Measurements from ENCODE around the gene OSCP1.
A peak's percentile ranks its signal among the peaks of the same experiment; 100 is the strongest.
"Not testable (repeated sequence)": the region's sequence is repeated elsewhere in the genome, so short reads cannot be mapped to it uniquely, and the experiment has no call there.

The OSCP1 gene

GRCh38 chr1:36477615-36478014, 27.4 kb upstream of the OSCP1 start:
- DNase-seq; H3K27ac ChIP-seq (ENCODE audit: low read length, poor library complexity, severe bottlenecking); H4K8ac ChIP-seq (ENCODE audit: low read length); H2BK12ac ChIP-seq (ENCODE audit: low read length in 2 of 2); H3K79me1 ChIP-seq (replicated peaks; ENCODE audit: low read length, poor library complexity, severe bottlenecking); H3K23ac ChIP-seq (ENCODE audit: low read length in 2 of 2); H3K4me2 ChIP-seq (ENCODE audit: low read length, poor library complexity, severe bottlenecking); H3K9ac ChIP-seq (ENCODE audit: low read length); H2BK5ac ChIP-seq (ENCODE audit: low read depth, low read length, poor library complexity, severe bottlenecking); H3K9me3 ChIP-seq (ENCODE audit: control insufficient read depth, low read length); H2BK120ac ChIP-seq (ENCODE audit: low read depth, low read length); H3K4ac ChIP-seq (ENCODE audit: low read depth in 1 of 2, low read length in 2 of 2); H3K18ac ChIP-seq (ENCODE audit: low read depth in 1 of 2, low read length in 2 of 2); H3K4me1 ChIP-seq (ENCODE audit: control insufficient read depth, insufficient read depth, low read depth, low read length); H2AK5ac ChIP-seq (ENCODE audit: low read length, severe bottlenecking); H3K14ac ChIP-seq (ENCODE audit: low read length in 2 of 2); H2AFZ ChIP-seq (ENCODE audit: low read depth, low read length); H3K36me3 ChIP-seq (ENCODE audit: control insufficient read depth in 1 of 2, insufficient read depth in 2 of 2, low read depth in 1 of 2, low read length in 2 of 2); H3K4me3 ChIP-seq (ENCODE audit: insufficient read depth in 1 of 2, low read depth in 1 of 2, low read length in 2 of 2); H4K91ac ChIP-seq (ENCODE audit: low read length); H2BK15ac ChIP-seq (ENCODE audit: low read depth, poor library complexity, severe bottlenecking): not testable (repeated sequence)
- 85% methylated on average over 13 of the region's 13 CpGs for WGBS
- H3K27me3 ChIP-seq (ENCODE audit: control insufficient read depth in 1 of 2, insufficient read depth in 1 of 2, low read length in 2 of 2) = peaks cover 33 to 63% of the 10 kb centered on the region in 2 experiments

- no peak overlapping the region for H4K8ac ChIP-seq (ENCODE audit: low read length)
- no peak overlapping the region for H2AFZ ChIP-seq (ENCODE audit: low read depth, low read length)
- no peak overlapping the region for H3K4me3 ChIP-seq (ENCODE audit: insufficient read depth in 1 of 2, low read depth in 1 of 2, low read length in 2 of 2)
- H3K27ac ChIP-seq (ENCODE audit: low read length, poor library complexity, severe bottlenecking) = no peak overlapping the region
- no peaks in the 10 kb centered on the region for H3K36me3 ChIP-seq (ENCODE audit: control insufficient read depth in 1 of 2, insufficient read depth in 2 of 2, low read depth in 1 of 2, low read length in 2 of 2)
- H3K23ac ChIP-seq (ENCODE audit: low read length in 2 of 2) = no peak overlapping the region
- H3K4me1 ChIP-seq (ENCODE audit: control insufficient read depth, insufficient read depth, low read depth, low read length) = peaks cover 2% of the 10 kb centered on the region
- no peak overlapping the region for H3K4me2 ChIP-seq (ENCODE audit: low read length, poor library complexity, severe bottlenecking)
- no peak overlapping the region for H2BK5ac ChIP-seq (ENCODE audit: low read depth, low read length, poor library complexity, severe bottlenecking)
- no peak overlapping the region for H3K14ac ChIP-seq (ENCODE audit: low read length in 2 of 2)
- no peak overlapping the region for H2BK120ac ChIP-seq (ENCODE audit: low read depth, low read length)
- no peak overlapping the region for H3K4ac ChIP-seq (ENCODE audit: low read depth in 1 of 2, low read length in 2 of 2)
- no peaks in the 10 kb centered on the region for H3K79me1 ChIP-seq (replicated peaks; ENCODE audit: low read length, poor library complexity, severe bottlenecking)
- DNase-seq = no peak
- no peak overlapping the region for H2BK12ac ChIP-seq (ENCODE audit: low read length in 2 of 2)
- H3K9ac ChIP-seq (ENCODE audit: low read length) = no peak overlapping the region
- H3K18ac ChIP-seq (ENCODE audit: low read depth in 1 of 2, low read length in 2 of 2) = no peak overlapping the region
- WGBS = 87% methylated on average over 5 of the region's 5 CpGs
- no peak overlapping the region for H2BK15ac ChIP-seq (ENCODE audit: low read depth, poor library complexity, severe bottlenecking)
- H2AK5ac ChIP-seq (ENCODE audit: low read length, severe bottlenecking) = no peak overlapping the region
- no peak overlapping the region for H4K91ac ChIP-seq (ENCODE audit: low read length)
- H3K9me3 ChIP-seq (ENCODE audit: control insufficient read depth, low read length) = no peaks in the 10 kb centered on the region
- peaks cover 28 to 59% of the 10 kb centered on the region in 2 experiments for H3K27me3 ChIP-seq (ENCODE audit: control insufficient read depth in 1 of 2, insufficient read depth in 1 of 2, low read length in 2 of 2)
Measured at GRCh38 chr1:36476945-36477344, 26.7 kb upstream of the OSCP1 start.

GRCh38 chr1:36475910-36476604, 25.8 kb upstream of the OSCP1 start:
- no peak overlapping the region for H3K4ac ChIP-seq (ENCODE audit: low read depth in 1 of 2, low read length in 2 of 2)
- no peak overlapping the region for H3K9ac ChIP-seq (ENCODE audit: low read length)
- H3K23ac ChIP-seq (ENCODE audit: low read length in 2 of 2) = no peak overlapping the region
- H3K36me3 ChIP-seq (ENCODE audit: control insufficient read depth in 1 of 2, insufficient read depth in 2 of 2, low read depth in 1 of 2, low read length in 2 of 2) = no peaks in the 10 kb centered on the region
- DNase-seq = no peak
- H3K4me3 ChIP-seq (ENCODE audit: insufficient read depth in 1 of 2, low read depth in 1 of 2, low read length in 2 of 2) = no peak overlapping the region
- H2BK12ac ChIP-seq (ENCODE audit: low read length in 2 of 2) = no peak overlapping the region
- H2BK5ac ChIP-seq (ENCODE audit: low read depth, low read length, poor library complexity, severe bottlenecking) = no peak overlapping the region
- H4K91ac ChIP-seq (ENCODE audit: low read length) = no peak overlapping the region
- H3K14ac ChIP-seq (ENCODE audit: low read length in 2 of 2) = no peak overlapping the region
- H2BK120ac ChIP-seq (ENCODE audit: low read depth, low read length) = no peak overlapping the region
- H3K4me1 ChIP-seq (ENCODE audit: control insufficient read depth, insufficient read depth, low read depth, low read length) = no peaks in the 10 kb centered on the region
- no peak overlapping the region for H3K4me2 ChIP-seq (ENCODE audit: low read length, poor library complexity, severe bottlenecking)
- H4K8ac ChIP-seq (ENCODE audit: low read length) = no peak overlapping the region
- H2AFZ ChIP-seq (ENCODE audit: low read depth, low read length) = no peak overlapping the region
- H3K27me3 ChIP-seq (ENCODE audit: control insufficient read depth in 1 of 2, insufficient read depth in 1 of 2, low read length in 2 of 2) = peaks cover 25 to 51% of the 10 kb centered on the region in 2 experiments
- no peak overlapping the region for H3K18ac ChIP-seq (ENCODE audit: low read depth in 1 of 2, low read length in 2 of 2)
- no peak overlapping the region for H3K27ac ChIP-seq (ENCODE audit: low read length, poor library complexity, severe bottlenecking)
- H2AK5ac ChIP-seq (ENCODE audit: low read length, severe bottlenecking) = no peak overlapping the region
- H3K79me1 ChIP-seq (replicated peaks; ENCODE audit: low read length, poor library complexity, severe bottlenecking) = no peaks in the 10 kb centered on the region
- 92% methylated on average over 6 of the region's 7 CpGs for WGBS
- no peaks in the 10 kb centered on the region for H3K9me3 ChIP-seq (ENCODE audit: control insufficient read depth, low read length)
- no peak overlapping the region for H2BK15ac ChIP-seq (ENCODE audit: low read depth, poor library complexity, severe bottlenecking)

GRCh38 chr1:36475341-36475740, 25.1 kb upstream of the OSCP1 start:
- H3K4me1 ChIP-seq (ENCODE audit: control insufficient read depth, insufficient read depth, low read depth, low read length) = no peaks in the 10 kb centered on the region
- no peak overlapping the region for H2AFZ ChIP-seq (ENCODE audit: low read depth, low read length)
- H3K79me1 ChIP-seq (replicated peaks; ENCODE audit: low read length, poor library complexity, severe bottlenecking) = no peaks in the 10 kb centered on the region
- DNase-seq = no peak
- H3K9me3 ChIP-seq (ENCODE audit: control insufficient read depth, low read length) = no peaks in the 10 kb centered on the region
- no peak overlapping the region for H3K27ac ChIP-seq (ENCODE audit: low read length, poor library complexity, severe bottlenecking)
- 87% methylated on average over 7 of the region's 9 CpGs for WGBS
- H3K18ac ChIP-seq (ENCODE audit: low read depth in 1 of 2, low read length in 2 of 2) = no peak overlapping the region
- H3K4me2 ChIP-seq (ENCODE audit: low read length, poor library complexity, severe bottlenecking) = no peak overlapping the region
- peaks cover 25 to 45% of the 10 kb centered on the region in 2 experiments for H3K27me3 ChIP-seq (ENCODE audit: control insufficient read depth in 1 of 2, insufficient read depth in 1 of 2, low read length in 2 of 2)
- H2BK15ac ChIP-seq (ENCODE audit: low read depth, poor library complexity, severe bottlenecking) = no peak overlapping the region
- no peak overlapping the region for H3K14ac ChIP-seq (ENCODE audit: low read length in 2 of 2)
- no peak overlapping the region for H2AK5ac ChIP-seq (ENCODE audit: low read length, severe bottlenecking)
- no peak overlapping the region for H2BK5ac ChIP-seq (ENCODE audit: low read depth, low read length, poor library complexity, severe bottlenecking)
- peak overlapping the region; percentile 54 for H4K91ac ChIP-seq (ENCODE audit: low read length)
- no peak overlapping the region for H3K4ac ChIP-seq (ENCODE audit: low read depth in 1 of 2, low read length in 2 of 2)
- no peak overlapping the region for H3K23ac ChIP-seq (ENCODE audit: low read length in 2 of 2)
- no peak overlapping the region for H3K9ac ChIP-seq (ENCODE audit: low read length)
- H3K36me3 ChIP-seq (ENCODE audit: control insufficient read depth in 1 of 2, insufficient read depth in 2 of 2, low read depth in 1 of 2, low read length in 2 of 2) = no peaks in the 10 kb centered on the region
- H3K4me3 ChIP-seq (ENCODE audit: insufficient read depth in 1 of 2, low read depth in 1 of 2, low read length in 2 of 2) = no peak overlapping the region
- no peak overlapping the region for H2BK120ac ChIP-seq (ENCODE audit: low read depth, low read length)
- no peak overlapping the region for H2BK12ac ChIP-seq (ENCODE audit: low read length in 2 of 2)
- no peak overlapping the region for H4K8ac ChIP-seq (ENCODE audit: low read length)

Measured in mesenchymal stem cell (in vitro differentiated cells and primary cell).